HG03558 (cell line): ENCODE results near the gene MPZL3.

ENCODE experiments used
- ATAC-seq: cut with Tn5 transposase; IDR thresholded peaks from one replicate; pipeline ENCODE4 v1.9.1; 2021; ENCODE audit warnings: moderate number of reproducible peaks; ENCODE audit not compliant: unreplicated experiment; ENCODE audit errors: extremely low read depth

MPZL3 gene

GRCh38 chr11:118251858-118252652, at the start of gene MPZL3:
Gene MPZL3 (minus strand): TSS chr11:118252365. CDS start chr11:118252294, 71 bp downstream.
- ATAC-seq: peak; percentile 51

DNA sequence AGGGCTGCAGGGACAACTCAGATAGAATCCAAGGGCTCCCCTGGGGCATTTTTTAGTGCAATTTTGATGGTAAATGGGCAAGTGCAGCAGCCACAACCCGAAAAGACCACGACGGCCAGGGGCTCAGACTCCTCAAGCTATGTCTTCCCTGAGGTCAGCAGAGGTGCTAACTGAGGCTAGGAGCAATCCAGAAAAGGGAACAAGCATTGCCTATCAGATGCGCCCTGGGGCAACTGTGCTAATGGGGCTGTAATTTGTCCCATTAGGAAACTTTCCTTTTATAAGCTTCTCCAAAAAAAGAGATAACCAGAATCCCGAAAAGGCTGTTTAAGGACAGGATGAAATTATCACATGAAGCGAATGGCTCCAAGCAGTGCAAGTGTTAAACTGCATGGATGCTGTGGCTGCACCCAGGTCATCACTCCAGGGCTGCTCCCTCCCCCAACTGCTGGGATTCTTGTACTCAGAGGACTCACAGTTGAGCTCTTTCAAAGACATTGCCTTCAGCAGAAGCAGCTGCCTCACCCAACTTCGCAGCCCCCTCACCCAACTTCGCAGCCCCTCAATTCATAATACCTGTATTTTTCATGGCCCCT, 49.5 kb upstream of the MPZL3 start:
- no peak for ATAC-seq

DNA sequence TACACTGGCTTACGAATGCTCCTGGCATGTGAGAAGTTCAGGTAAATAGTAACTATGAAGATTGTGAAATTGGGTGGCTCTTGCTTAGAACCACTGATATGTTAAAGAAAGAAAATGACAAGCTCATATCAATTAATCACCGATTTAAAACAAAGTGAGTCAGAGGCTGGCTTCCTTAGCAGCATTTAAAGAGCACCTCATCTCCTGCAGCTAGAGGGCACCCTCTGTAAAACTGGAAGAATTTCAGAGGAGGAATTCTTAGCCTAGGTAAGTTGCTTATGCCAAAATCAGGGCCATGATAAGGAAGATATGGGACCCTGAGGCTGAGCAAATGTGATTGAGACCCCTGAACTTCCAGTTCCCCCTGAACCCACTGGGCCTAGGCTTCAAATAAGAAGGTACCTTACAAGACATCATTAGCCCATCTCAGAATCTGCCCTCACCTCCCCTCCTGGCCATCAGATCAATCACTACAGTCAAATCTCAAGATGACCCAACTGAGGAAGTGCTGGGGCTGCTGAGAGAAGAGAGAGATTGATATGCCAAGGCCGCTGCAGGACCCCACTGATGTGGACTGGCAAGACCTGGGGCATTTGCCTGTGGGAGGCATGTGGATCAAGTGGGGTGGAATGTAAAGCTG, 43.8 kb upstream of the MPZL3 start:
- no peak for ATAC-seq

DNA sequence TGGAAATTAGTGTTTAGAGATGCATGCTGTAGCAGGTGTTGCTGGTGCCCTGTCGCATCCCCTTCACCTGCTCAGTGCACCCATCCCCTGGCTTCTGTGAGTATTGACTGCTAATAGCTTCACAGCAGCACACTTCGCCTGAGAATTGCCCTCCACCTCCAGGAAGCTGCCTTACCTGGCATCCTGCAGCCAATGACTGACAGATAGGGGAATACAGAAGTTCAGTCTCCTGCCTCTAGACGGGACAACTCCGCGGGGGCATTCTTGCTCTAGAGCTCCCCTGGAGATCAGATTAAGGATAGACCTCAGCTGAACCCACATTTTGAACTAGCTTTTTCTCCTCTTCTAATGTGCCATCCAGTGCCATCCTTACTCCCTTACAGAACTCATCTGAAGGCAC, 43.0 kb upstream of the MPZL3 start:
- no peak for ATAC-seq

DNA sequence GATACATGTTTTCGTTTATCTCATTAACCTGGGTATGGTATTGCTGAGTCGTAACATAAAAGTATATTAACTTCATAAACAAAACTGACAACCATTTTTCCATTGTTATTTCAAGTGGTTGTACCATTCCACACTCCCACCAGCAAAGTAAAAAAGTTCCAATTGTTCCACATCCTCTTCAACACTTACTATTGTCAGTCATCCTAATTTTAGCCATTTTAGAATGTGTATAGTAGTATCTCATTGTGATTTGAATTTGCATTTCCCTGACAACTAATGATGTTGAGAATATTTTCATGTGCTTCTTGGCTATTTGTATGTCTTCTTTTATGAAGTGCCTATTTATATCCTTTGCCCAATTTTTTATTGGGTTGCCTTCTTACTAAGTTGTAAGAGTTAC, 41.9 kb upstream of the MPZL3 start:
- no peak for ATAC-seq

- ATAC-seq: no peak
These were observed 39.4 kb upstream of the MPZL3 start for GRCh38 chr11:118291477-118292135.

- ATAC-seq: no peak
These were observed 38.8 kb upstream of the MPZL3 start for GRCh38 chr11:118290923-118291322.

DNA sequence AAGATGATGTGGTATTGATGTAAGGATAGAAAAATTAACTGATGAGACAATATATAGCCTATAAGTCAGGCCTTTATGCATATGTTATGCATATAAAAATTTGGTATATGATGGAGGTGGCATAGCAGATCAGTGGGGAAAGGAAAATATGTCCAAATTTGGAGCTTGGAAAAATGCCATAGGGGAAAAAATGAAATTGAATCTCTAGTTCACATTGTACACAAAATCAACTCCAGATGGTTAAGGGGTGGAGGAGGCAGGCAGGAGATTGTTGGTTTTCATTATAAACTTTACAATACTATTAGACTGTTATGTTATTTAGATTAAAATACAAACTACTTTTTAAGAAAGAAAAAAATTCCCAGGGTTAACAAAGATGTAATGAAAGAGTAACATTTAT, 37.2 kb upstream of the MPZL3 start:
- no peak for ATAC-seq

DNA sequence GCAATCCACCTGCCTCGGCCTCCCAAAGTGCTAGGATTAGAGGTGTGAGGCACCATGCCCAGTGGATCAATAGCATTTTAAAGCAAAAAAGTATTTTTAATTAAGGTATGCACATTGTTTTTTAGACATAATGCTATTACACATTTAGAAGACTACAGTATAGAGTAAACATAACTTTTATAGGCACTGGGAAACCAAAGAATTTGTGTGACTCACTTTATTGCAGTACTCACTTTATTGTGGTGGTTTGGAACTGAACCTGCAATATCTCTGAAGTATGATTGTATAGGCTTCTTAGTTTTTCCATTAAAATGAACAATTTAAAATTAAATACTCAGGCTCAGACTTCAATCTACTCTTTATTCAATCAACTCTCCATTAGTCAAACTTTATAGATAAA, 34.8 kb upstream of the MPZL3 start:
- no peak for ATAC-seq

DNA sequence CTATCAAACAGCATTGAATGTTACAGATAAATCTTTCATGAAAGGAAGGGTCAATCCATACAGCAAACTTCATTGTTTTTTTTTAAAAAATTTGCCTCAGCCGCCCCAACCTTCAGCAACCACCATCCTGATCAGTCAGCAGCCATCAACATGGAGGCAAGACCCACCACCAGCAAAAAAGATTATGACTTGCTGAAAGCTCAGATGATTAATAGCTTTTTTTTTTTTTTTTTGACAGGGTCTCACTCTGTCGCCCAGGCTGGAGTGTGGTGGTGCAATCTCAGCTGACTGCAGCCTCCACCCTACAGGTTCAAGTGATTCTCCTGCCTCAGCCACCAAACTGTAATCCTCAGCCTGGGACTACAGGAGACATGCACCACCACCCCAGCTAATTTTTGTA, 34.4 kb upstream of the MPZL3 start:
- ATAC-seq: no peak

GRCh38 chr11:118283756-118284350, 31.7 kb upstream of the MPZL3 start:
- ATAC-seq: no peak

DNA sequence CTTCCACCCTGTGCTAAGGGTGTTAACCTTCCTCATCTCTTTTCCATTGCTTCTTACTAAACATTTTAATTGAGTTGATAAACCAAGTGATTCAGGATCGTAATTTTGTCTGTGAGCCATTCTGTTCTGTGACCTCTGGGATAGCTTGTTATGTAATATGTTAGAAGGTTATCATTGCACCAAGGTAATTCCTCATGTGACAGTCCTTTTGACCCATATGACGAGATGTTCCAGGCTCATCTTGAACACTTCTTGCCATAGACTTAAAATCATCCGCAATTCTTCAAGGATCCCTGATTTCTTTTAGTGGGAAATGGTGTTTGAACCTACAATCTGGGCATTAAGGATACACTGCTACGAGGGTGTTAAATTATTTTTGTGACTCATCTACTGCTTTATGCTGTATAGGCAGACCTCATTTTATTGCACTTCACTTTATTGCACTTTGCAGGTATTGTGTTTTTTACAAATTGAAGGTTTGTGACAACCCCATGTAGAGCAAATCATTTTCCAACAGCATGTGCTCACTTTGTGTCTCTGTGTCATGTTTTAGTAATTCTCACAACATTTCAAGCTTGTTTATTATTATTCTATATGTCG, 31.0 kb upstream of the MPZL3 start:
- no peak for ATAC-seq

GRCh38 chr11:118282606-118283005, 30.4 kb upstream of the MPZL3 start:
- ATAC-seq: no peak

DNA sequence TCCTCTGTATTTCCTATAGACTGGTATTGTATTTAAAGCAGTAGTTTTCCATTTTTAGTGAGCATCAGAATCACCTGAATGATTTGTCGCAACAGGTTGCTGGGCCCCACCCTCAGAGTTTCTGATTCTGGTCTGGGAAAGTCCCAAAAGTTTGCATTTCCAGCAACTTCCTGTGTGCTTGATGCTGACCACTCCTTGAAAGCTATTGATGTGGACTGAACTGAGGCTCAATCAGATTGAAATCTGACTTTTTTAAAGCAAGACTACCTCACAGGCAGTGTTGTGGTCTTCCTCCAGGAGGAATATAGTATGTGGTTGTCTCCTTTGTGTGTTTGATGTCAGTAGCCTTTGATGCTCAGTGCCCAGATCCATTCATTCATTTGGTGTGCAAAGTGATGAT, 29.1 kb upstream of the MPZL3 start:
- ATAC-seq: no peak

GRCh38 chr11:118277312-118277711, 25.1 kb upstream of the MPZL3 start:
- ATAC-seq: no peak

GRCh38 chr11:118276422-118276821, 24.3 kb upstream of the MPZL3 start:
- no peak for ATAC-seq

GRCh38 chr11:118275176-118275575, 23.0 kb upstream of the MPZL3 start:
- ATAC-seq: no peak

- ATAC-seq: no peak
These were observed 22.0 kb upstream of the MPZL3 start for GRCh38 chr11:118274186-118274585.

DNA sequence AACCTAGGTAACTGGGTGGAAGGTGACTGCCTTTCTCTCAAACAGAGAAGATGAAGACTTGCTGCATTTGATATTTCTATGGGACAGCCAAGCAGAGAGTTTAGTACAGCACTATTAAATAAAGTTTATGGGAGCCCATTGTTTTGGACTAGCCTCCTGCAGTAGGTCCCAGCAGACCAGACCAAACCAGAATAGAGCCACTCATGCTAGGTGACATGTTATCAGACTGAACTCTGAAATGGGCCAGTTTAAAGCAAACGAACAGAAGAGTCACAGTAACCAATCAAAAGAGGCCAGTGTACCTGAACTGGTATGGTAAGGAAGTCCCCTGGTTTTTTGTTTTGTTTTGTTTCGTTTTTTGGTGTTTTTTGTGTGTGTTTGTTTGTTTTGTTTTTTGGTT, 19.8 kb upstream of the MPZL3 start:
- no peak for ATAC-seq

DNA sequence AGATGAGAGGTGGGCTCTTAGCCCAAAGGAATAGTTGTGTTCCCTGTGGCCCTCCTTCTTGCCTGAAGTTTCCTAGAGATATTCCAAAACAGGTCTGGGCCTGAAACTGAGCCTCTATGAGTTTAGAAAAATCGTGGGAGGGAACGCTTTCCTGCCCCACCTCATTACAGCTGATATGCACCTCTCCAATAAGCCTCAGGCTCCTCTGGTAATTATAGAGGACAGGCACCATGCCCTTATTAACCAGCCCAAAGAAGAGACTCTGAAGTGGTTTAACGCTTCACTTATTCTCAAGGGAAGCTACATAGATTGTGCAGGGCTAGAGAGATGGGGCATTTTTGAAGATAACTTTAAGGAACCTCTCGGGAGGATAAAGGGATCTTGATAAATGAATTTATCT, 15.3 kb upstream of the MPZL3 start:
- ATAC-seq: no peak
